GM12873 (cell line): ENCODE data around the gene ARAF.

Experiments used
- CTCF ChIP-seq: IDR thresholded peaks from 2 replicates; pipeline ENCODE4 v1.5.1; 2012; ENCODE audit warnings: low read depth, mild to moderate bottlenecking, moderate library complexity, low read length, control low read depth; ENCODE audit not compliant: insufficient read depth; ENCODE audit errors: missing control alignments

ARAF gene

GRCh38 chrX:47571215-47571614 is 10.2 kb downstream of the ARAF start:
- TF ChIP-seq CTCF: no peak

- TF ChIP-seq CTCF: no peak
These were observed 10.9 kb downstream of the ARAF start for GRCh38 chrX:47571896-47572295.

- TF ChIP-seq CTCF: no peak
These were observed 11.9 kb downstream of the ARAF start for GRCh38 chrX:47572773-47573340.

DNA sequence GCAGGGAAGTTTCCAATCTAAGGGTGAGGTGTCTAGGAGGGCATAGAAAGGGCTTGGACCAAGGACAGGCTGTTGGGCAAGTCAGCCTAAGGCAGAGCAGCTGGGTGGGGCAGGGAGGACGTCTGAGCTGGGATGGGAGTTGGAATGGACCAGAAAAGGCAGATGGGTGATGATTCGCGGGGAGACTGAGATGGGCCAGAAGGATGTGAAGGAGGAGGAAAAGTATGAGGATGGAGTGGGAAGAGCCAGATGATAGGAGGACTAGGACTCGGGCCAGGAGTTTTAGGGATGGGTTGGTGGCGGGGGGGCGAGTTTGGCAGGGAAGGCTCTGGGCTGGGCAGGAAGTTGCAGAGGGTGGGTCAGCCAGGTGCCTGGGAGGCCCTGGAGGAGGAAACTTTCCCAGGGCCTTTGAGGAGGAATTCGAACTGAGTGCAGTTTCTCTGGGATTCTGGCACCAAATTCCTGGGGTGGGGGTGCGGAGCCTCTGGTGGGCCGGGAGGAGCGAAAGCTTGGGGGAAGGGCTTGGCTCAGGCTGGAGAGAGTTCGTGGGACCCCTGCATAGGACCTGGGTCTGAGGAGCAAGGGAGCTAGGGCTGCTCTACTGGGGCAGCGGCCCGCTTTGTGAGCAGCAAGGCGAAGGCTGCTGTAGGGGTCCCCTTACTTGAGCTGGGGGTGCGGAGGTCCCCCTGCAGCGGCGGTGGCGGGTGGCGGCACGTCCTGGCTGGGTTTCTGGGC is 12.5 kb downstream of the ARAF start:
- no peak for TF ChIP-seq CTCF

GRCh38 chrX:47574076-47574546 is 13.1 kb downstream of the ARAF start:
- no peak for TF ChIP-seq CTCF

DNA sequence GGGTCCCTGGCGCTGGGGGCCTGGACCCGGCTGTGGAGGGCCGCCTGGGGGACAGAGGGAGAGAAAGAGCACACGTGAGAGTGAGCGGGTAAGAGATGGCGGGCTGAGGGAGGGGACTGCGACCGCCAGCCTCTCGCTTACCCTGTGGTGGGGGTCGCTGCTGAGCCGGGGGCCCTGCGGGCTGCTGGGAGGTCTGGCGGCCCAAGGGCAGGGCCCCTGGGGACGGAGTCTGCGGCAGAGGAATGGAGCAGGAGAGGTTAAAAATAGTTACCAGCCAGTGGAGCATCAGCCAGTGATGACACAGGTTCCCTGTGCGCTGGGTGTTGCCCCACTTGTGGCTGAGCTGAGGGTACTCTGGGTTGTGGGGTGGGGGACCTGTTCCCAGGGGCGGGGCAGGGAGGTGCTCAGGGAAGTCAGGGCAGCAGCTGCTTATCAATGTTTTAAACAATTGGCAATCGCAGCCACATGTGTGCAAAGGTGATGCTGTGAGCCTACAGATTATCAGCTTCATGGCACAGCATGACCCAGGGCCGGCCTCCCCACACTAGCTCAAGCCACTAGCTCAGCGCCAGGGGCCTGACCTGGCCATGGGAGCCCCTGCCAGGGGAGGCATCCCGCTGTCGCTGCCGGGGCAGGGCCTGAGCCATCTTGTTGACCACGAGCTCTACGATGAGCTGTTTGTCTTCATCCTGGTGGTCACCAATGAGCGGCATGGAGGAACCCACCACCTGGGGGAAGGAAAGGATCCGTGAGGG is 13.7 kb downstream of the ARAF start:
- TF ChIP-seq CTCF: no peak

- TF ChIP-seq CTCF: no peak
These were observed 15.3 kb downstream of the ARAF start for GRCh38 chrX:47576021-47576898.
